Activated CD4-positive, alpha-beta T cell treated with anti-CD3 and anti-CD28 coated beads, Interleukin-2, amount 10 ng/mL, durations not matched to agents 7 days and 5 days (primary cell): ENCODE results near the gene LCORL. TPM values are rescaled to one million over a fixed set of nuclear protein-coding genes. Genes with fewer than 3 reads are reported as not detected.

Experiments
- CTCF ChIA-PET: fragments of 350-600 bp; sonication (Branson Sonifier 250); formaldehyde crosslinking; loops from one replicate; lab custom pipeline; 2021; ENCODE audit warnings: antibody characterized with exemption; lab: Charles Lee
- POLR2A ChIA-PET: fragments of 350-600 bp; sonication (Branson Sonifier 250); formaldehyde crosslinking; loops from one replicate; lab custom pipeline; 2021; ENCODE audit warnings: antibody characterized with exemption; lab: Charles Lee
- DNase-seq: peaks from one replicate; pipeline ENCODE4 v3.0.0-alpha.2; 2020
- H3K27ac Mint-ChIP-seq: one replicate; pipeline ENCODE4 v1.8.0; 2021; ENCODE audit warnings: mild to moderate bottlenecking, moderate library complexity, mixed read lengths
- H3K27me3 Mint-ChIP-seq: one replicate; pipeline ENCODE4 v1.8.0; 2021; ENCODE audit warnings: mixed read lengths
- H3K36me3 Mint-ChIP-seq: one replicate; pipeline ENCODE4 v1.8.0; 2021; ENCODE audit warnings: low read depth, mixed read lengths
- H3K4me1 Mint-ChIP-seq: one replicate; pipeline ENCODE4 v1.8.0; 2021; ENCODE audit warnings: mixed read lengths
- H3K4me3 Mint-ChIP-seq: one replicate; pipeline ENCODE4 v1.8.0; 2021; ENCODE audit warnings: mild to moderate bottlenecking, moderate library complexity, mixed read lengths
- H3K9me3 Mint-ChIP-seq: one replicate; pipeline ENCODE4 v1.8.0; 2021; ENCODE audit warnings: mixed read lengths
- total RNA-seq, 2 experiments: library from RNA; stranded (reverse); gene quantifications; one replicate each; pipeline ENCODE4 v1.2.3, GENCODE V29; 2021

Gene LCORL
- total RNA-seq, 2 experiments from 2014 or later = 8.0 to 8.4 TPM

- H3K36me3 Mint-ChIP-seq = peaks cover 15% of the 10 kb centered on the region
- no peaks in the 10 kb centered on the region for H3K27me3 Mint-ChIP-seq
- ChIA-PET POLR2A (no interaction called here), CTCF (no interaction called here)
- H3K9me3 Mint-ChIP-seq = no peaks in the 10 kb centered on the region
- no peak overlapping the region for H3K27ac Mint-ChIP-seq
- H3K4me1 Mint-ChIP-seq = no peaks in the 10 kb centered on the region
- no peak overlapping the region for H3K4me3 Mint-ChIP-seq
- no peak for DNase-seq
These were observed 65.3 kb downstream of the LCORL start for GRCh38 chr4:17956245-17956644.

- Mint-ChIP-seq H3K4me1 (no peaks in the 10 kb centered on the region), H3K4me3 (no peak overlapping the region), H3K9me3 (no peaks in the 10 kb centered on the region), H3K36me3 (no peaks in the 10 kb centered on the region), H3K27ac (no peak overlapping the region), H3K27me3 (no peaks in the 10 kb centered on the region)
- ChIA-PET POLR2A (no interaction called here), CTCF (no interaction called here)
- no peak for DNase-seq
These were observed 76.3 kb downstream of the LCORL start for GRCh38 chr4:17945303-17945702.

GRCh38 chr4:17941731-17942130 is 79.8 kb downstream of the LCORL start:
- no peak for DNase-seq
- ChIA-PET CTCF (interaction anchor here (0.6 kb wide), 2 partner anchors 14 to 444 kb away, joined by 4 to 5 read pairs; no protein-coding TSS in a partner anchor), POLR2A (no interaction called here)
- Mint-ChIP-seq H3K36me3 (peaks cover 4% of the 10 kb centered on the region), H3K4me3 (no peak overlapping the region), H3K27ac (no peak overlapping the region), H3K4me1 (no peaks in the 10 kb centered on the region), H3K9me3 (no peaks in the 10 kb centered on the region), H3K27me3 (no peaks in the 10 kb centered on the region)

GRCh38 chr4:17939054-17939453 is 82.5 kb downstream of the LCORL start:
- H3K9me3 Mint-ChIP-seq = peaks cover 2% of the 10 kb centered on the region
- POLR2A ChIA-PET = no interaction called here
- no peak overlapping the region for H3K27ac Mint-ChIP-seq
- no peaks in the 10 kb centered on the region for H3K27me3 Mint-ChIP-seq
- H3K36me3 Mint-ChIP-seq = peaks cover 5% of the 10 kb centered on the region
- CTCF ChIA-PET = no interaction called here
- no peak overlapping the region for H3K4me3 Mint-ChIP-seq
- H3K4me1 Mint-ChIP-seq = no peaks in the 10 kb centered on the region
- DNase-seq = no peak

GRCh38 chr4:17934286-17934685 is 87.3 kb downstream of the LCORL start:
- H3K4me1 Mint-ChIP-seq = no peaks in the 10 kb centered on the region
- no peak overlapping the region for H3K4me3 Mint-ChIP-seq
- H3K36me3 Mint-ChIP-seq = peaks cover 9% of the 10 kb centered on the region
- no peak for DNase-seq
- POLR2A ChIA-PET = no interaction called here
- H3K27ac Mint-ChIP-seq = no peak overlapping the region
- no peaks in the 10 kb centered on the region for H3K27me3 Mint-ChIP-seq
- CTCF ChIA-PET = no interaction called here
- H3K9me3 Mint-ChIP-seq = peaks cover 9% of the 10 kb centered on the region

DNA sequence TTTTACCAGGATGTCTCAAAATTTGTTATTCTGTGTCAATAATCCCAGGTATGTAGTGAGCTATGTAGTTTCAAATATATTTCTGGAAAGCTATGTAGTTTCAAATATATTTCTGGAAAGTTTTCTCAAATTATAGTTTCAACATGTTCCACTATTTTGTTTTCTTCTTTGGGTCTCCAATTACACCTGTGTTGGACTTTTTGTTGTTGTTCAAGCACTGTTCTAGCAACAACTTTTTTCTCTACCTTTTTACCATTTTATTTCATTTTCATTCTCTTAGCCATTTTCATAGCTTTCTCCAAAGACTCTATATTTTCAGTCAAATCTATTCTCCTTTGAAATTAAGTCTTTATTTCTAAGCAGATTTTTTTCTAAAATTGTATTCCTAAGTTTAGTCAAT is 88.4 kb downstream of the LCORL start:
- CTCF ChIA-PET = no interaction called here
- Mint-ChIP-seq H3K4me3 (no peak overlapping the region), H3K36me3 (peaks cover 5% of the 10 kb centered on the region), H3K9me3 (peaks cover 9% of the 10 kb centered on the region), H3K27ac (no peak overlapping the region), H3K4me1 (no peaks in the 10 kb centered on the region), H3K27me3 (no peaks in the 10 kb centered on the region)
- POLR2A ChIA-PET = no interaction called here
- no peak for DNase-seq

DNA sequence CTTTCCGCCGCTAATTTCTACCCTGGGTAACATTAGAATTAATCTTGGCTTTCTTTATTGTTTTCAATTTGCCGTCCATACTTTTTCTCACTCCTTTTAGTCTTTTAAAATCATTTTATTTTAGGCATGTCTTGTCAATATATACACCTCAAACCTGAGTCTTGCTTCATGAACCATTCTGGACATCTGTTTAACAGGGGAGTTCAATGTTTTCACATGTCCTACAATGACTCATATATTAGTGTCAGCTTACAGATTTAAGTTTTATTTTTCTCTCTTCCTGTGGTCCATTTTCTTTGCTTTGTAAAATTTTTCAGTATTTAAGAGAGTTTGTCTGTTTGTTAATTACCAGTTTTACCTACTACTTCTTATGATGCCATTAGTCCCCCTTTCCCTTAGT is 89.5 kb downstream of the LCORL start:
- peaks cover 9% of the 10 kb centered on the region for H3K9me3 Mint-ChIP-seq
- peaks cover 7% of the 10 kb centered on the region for H3K36me3 Mint-ChIP-seq
- DNase-seq = no peak
- H3K4me3 Mint-ChIP-seq = no peak overlapping the region
- CTCF ChIA-PET = no interaction called here
- POLR2A ChIA-PET = no interaction called here
- H3K27me3 Mint-ChIP-seq = no peaks in the 10 kb centered on the region
- H3K4me1 Mint-ChIP-seq = no peaks in the 10 kb centered on the region
- H3K27ac Mint-ChIP-seq = no peak overlapping the region

- H3K4me3 Mint-ChIP-seq = no peak overlapping the region
- CTCF ChIA-PET = no interaction called here
- no peaks in the 10 kb centered on the region for H3K4me1 Mint-ChIP-seq
These were observed 91.3 kb downstream of the LCORL start for GRCh38 chr4:17930256-17930655.

DNA sequence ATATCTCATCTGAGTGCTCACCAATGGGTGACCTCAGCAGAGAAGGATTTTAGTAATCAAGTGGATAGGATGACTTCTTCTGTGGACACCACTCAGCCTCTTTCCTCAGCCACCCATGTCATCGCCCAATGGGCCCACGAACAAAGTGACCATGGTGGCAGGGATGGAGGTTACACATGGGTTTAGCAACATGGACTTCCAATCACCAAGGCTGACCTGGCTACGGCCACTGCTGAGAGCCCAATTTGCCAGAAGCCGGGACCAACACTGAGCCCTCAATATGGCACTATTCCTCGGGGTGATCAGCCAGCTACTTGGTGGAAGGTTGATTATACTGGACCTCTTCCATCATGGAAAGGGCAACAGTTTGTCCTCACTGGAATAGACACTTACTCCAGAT is 97.4 kb downstream of the LCORL start:
- POLR2A ChIA-PET = no interaction called here
- Mint-ChIP-seq H3K27me3 (no peaks in the 10 kb centered on the region), H3K9me3 (no peaks in the 10 kb centered on the region), H3K4me3 (no peak overlapping the region), H3K36me3 (peaks cover 5% of the 10 kb centered on the region), H3K27ac (no peak overlapping the region), H3K4me1 (no peaks in the 10 kb centered on the region)
- no peak for DNase-seq
- CTCF ChIA-PET = no interaction called here

More at GRCh38 chr4:17930256-17930655, 91.3 kb downstream of the LCORL start:
- H3K9me3 Mint-ChIP-seq = peaks cover 7% of the 10 kb centered on the region
- H3K27ac Mint-ChIP-seq = no peak overlapping the region
- no peaks in the 10 kb centered on the region for H3K27me3 Mint-ChIP-seq
- peaks cover 5% of the 10 kb centered on the region for H3K36me3 Mint-ChIP-seq
- POLR2A ChIA-PET = no interaction called here
- DNase-seq = no peak

- DNase-seq = no peak
- POLR2A ChIA-PET = no interaction called here
- CTCF ChIA-PET = no interaction called here
- no peaks in the 10 kb centered on the region for H3K27me3 Mint-ChIP-seq
- peaks cover 4% of the 10 kb centered on the region for H3K36me3 Mint-ChIP-seq
- no peak overlapping the region for H3K4me3 Mint-ChIP-seq
- no peak overlapping the region for H3K27ac Mint-ChIP-seq
- H3K9me3 Mint-ChIP-seq = no peaks in the 10 kb centered on the region
- no peaks in the 10 kb centered on the region for H3K4me1 Mint-ChIP-seq
These were observed 100.1 kb downstream of the LCORL start for GRCh38 chr4:17921451-17921850.

- no peak overlapping the region for H3K4me3 Mint-ChIP-seq
- DNase-seq = no peak
- no peaks in the 10 kb centered on the region for H3K9me3 Mint-ChIP-seq
- POLR2A ChIA-PET = no interaction called here
- H3K4me1 Mint-ChIP-seq = no peaks in the 10 kb centered on the region
- CTCF ChIA-PET = no interaction called here
- H3K36me3 Mint-ChIP-seq = peaks cover 4% of the 10 kb centered on the region
- no peak overlapping the region for H3K27ac Mint-ChIP-seq
- H3K27me3 Mint-ChIP-seq = no peaks in the 10 kb centered on the region
These were observed 100.9 kb downstream of the LCORL start for GRCh38 chr4:17920681-17921080.

DNA sequence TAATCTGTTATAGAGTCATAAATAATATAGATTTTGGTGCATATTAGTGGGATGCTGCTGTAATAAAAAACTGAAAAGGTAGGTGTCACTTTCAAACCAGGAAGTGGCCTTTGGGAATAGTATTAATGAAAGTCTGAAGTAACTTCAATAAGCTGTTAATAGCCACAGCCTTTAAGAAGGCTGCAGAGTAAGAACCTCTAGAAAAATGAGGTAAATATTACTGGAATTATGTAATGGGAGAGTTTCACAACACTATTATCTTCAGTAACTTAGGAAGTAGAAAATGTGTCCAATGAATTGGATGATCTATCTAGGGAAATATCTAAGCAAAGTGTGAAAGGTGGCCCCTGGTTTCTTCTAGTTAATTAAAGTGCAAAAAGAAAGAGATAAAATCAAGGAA is 106.1 kb downstream of the LCORL start:
- Mint-ChIP-seq H3K27me3 (no peaks in the 10 kb centered on the region), H3K4me3 (no peak overlapping the region), H3K36me3 (no peaks in the 10 kb centered on the region), H3K4me1 (no peaks in the 10 kb centered on the region), H3K9me3 (no peaks in the 10 kb centered on the region), H3K27ac (no peak overlapping the region)
- DNase-seq = no peak
- ChIA-PET POLR2A (no interaction called here), CTCF (no interaction called here)

DNA sequence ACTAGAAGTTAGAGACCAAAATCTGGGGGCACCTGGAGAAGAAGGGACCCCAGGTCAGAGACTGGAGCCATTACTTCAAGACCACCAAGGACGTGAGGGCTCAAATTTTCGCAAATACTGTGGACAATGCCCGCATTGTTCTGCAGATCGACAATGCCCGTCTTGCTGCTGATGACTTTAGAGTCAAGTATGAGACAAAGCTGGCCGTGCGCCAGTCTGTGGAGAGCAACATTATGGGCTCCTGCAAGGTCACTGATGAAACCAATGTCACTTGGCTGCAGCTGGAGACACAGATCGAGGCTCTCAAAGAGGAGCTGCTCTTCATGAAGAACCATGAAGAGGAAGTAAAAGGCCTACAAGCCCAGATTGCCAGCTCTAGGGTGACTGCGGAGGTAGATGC is 109.5 kb downstream of the LCORL start:
- POLR2A ChIA-PET = no interaction called here
- H3K27me3 Mint-ChIP-seq = no peaks in the 10 kb centered on the region
- no peaks in the 10 kb centered on the region for H3K9me3 Mint-ChIP-seq
- H3K36me3 Mint-ChIP-seq = no peaks in the 10 kb centered on the region
- H3K4me3 Mint-ChIP-seq = no peak overlapping the region
- no peak for DNase-seq
- H3K4me1 Mint-ChIP-seq = no peaks in the 10 kb centered on the region
- CTCF ChIA-PET = no interaction called here
- no peak overlapping the region for H3K27ac Mint-ChIP-seq

DNA sequence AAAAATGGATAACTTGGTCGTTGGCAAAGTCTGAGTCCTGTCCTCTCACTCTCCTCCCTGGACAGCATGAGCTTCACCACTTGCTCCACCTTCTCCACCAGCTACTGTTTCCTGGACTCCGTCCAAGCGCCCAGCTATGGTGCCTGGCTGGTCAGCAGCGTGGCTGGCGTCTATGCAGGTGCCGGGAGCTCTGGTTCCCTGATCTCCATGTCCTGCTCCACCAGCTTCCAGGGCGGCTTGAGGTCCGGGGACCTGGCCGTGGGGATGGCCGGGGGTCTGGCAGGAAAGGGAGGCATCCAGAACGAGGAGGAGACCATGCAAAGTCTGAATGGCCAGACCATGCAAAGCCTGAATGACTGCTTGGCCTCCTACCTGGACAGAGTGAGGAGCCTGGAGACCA is 109.9 kb downstream of the LCORL start:
- Mint-ChIP-seq H3K9me3 (no peaks in the 10 kb centered on the region), H3K36me3 (no peaks in the 10 kb centered on the region), H3K4me1 (no peaks in the 10 kb centered on the region), H3K4me3 (no peak overlapping the region), H3K27ac (no peak overlapping the region), H3K27me3 (no peaks in the 10 kb centered on the region)
- no peak for DNase-seq
- ChIA-PET POLR2A (no interaction called here), CTCF (no interaction called here)
